ENCODE measurements around the gene MAPKAP1. TPM values are rescaled to one million over a fixed set of nuclear protein-coding genes. Genes with fewer than 3 reads are reported as not detected.

MAPKAP1 gene
- total and polyA plus RNA-seq, 2 of the 13 experiments (the other 11 are each of a cell fraction or from before 2014, with no cell fraction given): 45.0 to 64.3 TPM

DNA sequence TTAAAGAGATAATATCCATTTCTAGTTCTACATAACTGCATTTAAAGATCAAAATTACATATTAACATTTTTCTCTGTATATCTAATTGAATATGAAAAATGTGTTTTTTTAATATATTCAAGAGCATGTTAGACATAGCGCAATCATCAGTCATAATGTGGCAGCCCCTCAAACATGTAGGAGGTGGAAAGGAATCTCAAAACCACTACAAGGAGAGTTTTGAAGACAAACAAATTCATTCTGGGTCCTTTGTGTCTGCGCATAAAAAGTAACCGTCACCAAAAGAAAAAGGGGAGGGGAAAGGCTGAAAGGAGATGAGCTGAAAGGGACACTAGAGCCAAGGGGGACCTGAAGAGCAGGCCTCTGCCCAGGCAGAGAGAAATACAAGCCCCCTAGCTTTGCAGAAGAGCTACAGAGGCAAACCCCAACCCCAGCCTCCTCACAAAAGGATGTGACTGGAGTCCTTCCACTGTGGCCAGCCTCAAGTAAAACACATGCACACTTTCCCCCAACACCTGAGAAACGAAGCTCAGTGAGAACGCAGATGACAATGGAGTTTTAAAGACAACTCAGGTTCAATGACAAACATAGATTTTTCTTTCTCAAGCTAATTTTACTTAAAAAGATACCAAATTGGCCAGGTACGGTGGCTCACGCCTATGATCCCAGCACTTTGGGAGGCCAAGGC, 62.0 kb downstream of the MAPKAP1 start:
- CTCF ChIA-PET (ENCODE audit: low intra/inter-chr PET ratio, low total read pairs): no interaction called here
- Histone ChIP-seq H3K4me1 (ENCODE audit: insufficient read depth, low read length) (0 out of 2 replicates have a peak, but pooled peaks cover 5% of the 10 kb centered on the region), H3K4me2 (ENCODE audit: low read depth, low read length) (no peak overlapping the region), H3K4me3 (replicated peaks in 1 of 3; ENCODE audit: insufficient read depth in 1 of 3, low read depth in 2 of 3, low read length in 3 of 3) (no peak overlapping the region), H3K27me3 (ENCODE audit: control insufficient read depth in 1 of 2, insufficient read depth in 2 of 2, low read length in 2 of 2) (no peaks in the 10 kb centered on the region), H3K79me2 (ENCODE audit: insufficient read depth, low read length) (no peaks in the 10 kb centered on the region), H2AFZ (ENCODE audit: low read length) (no peak overlapping the region), H4K20me1 (ENCODE audit: insufficient read depth, low read length) (no peaks in the 10 kb centered on the region), H3K9ac (ENCODE audit: insufficient read depth, low read depth, low read length) (no peak overlapping the region), H3K9me3 (ENCODE audit: low read length) (no peaks in the 10 kb centered on the region), H3K27ac (ENCODE audit: extremely low read length, insufficient read depth, low read length) (no peak overlapping the region), H3K36me3 (replicated peaks in 1 of 2; ENCODE audit: control insufficient read depth in 1 of 2, insufficient read depth in 2 of 2, low read length in 2 of 2) (no peaks in the 10 kb centered on the region)
- intact Hi-C loops (cut with micrococcal nuclease; ENCODE audit: unreplicated experiment) (no loop called here), in situ Hi-C loops (cut with HindIII; ENCODE audit: extremely low pct_ligation_motif_present, low pct_unique_long_range_greater_than_20kb) (no loop called here)
- no TSS peak for BruUV-seq (replicated peaks)
- POLR2A ChIA-PET: no interaction called here
- DNase-seq (ENCODE audit: low spot score) (no peak), ATAC-seq (no peak), FAIRE-seq (no peak)
- WGBS (ENCODE audit: low lambda C conversion rate): 97% methylated on average over 7 of the region's 7 CpGs
- TF ChIP-seq ZNF839 (CRISPR knock-in tag; IDR thresholded peaks at IDR 0.05; ENCODE audit: borderline replicate concordance): no peak
- TF ChIP-seq, protein P1, sequence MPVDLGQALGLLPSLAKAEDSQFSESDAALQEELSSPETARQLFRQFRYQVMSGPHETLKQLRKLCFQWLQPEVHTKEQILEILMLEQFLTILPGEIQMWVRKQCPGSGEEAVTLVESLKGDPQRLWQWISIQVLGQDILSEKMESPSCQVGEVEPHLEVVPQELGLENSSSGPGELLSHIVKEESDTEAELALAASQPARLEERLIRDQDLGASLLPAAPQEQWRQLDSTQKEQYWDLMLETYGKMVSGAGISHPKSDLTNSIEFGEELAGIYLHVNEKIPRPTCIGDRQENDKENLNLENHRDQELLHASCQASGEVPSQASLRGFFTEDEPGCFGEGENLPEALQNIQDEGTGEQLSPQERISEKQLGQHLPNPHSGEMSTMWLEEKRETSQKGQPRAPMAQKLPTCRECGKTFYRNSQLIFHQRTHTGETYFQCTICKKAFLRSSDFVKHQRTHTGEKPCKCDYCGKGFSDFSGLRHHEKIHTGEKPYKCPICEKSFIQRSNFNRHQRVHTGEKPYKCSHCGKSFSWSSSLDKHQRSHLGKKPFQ (CRISPR knock-in tag; IDR thresholded peaks at IDR 0.05; ENCODE audit: insufficient replicate concordance): no peak
- no peak for TF ChIP-seq MBD4 (IDR thresholded peaks at IDR 0.05; ENCODE audit: borderline replicate concordance, low read length)
- no peak for TF ChIP-seq THAP11 (CRISPR knock-in tag; IDR thresholded peaks at IDR 0.05)
- TF ChIP-seq PHB2 (IDR thresholded peaks at IDR 0.05; ENCODE audit: partially characterized antibody): no peak
- TF ChIP-seq, protein P2, sequence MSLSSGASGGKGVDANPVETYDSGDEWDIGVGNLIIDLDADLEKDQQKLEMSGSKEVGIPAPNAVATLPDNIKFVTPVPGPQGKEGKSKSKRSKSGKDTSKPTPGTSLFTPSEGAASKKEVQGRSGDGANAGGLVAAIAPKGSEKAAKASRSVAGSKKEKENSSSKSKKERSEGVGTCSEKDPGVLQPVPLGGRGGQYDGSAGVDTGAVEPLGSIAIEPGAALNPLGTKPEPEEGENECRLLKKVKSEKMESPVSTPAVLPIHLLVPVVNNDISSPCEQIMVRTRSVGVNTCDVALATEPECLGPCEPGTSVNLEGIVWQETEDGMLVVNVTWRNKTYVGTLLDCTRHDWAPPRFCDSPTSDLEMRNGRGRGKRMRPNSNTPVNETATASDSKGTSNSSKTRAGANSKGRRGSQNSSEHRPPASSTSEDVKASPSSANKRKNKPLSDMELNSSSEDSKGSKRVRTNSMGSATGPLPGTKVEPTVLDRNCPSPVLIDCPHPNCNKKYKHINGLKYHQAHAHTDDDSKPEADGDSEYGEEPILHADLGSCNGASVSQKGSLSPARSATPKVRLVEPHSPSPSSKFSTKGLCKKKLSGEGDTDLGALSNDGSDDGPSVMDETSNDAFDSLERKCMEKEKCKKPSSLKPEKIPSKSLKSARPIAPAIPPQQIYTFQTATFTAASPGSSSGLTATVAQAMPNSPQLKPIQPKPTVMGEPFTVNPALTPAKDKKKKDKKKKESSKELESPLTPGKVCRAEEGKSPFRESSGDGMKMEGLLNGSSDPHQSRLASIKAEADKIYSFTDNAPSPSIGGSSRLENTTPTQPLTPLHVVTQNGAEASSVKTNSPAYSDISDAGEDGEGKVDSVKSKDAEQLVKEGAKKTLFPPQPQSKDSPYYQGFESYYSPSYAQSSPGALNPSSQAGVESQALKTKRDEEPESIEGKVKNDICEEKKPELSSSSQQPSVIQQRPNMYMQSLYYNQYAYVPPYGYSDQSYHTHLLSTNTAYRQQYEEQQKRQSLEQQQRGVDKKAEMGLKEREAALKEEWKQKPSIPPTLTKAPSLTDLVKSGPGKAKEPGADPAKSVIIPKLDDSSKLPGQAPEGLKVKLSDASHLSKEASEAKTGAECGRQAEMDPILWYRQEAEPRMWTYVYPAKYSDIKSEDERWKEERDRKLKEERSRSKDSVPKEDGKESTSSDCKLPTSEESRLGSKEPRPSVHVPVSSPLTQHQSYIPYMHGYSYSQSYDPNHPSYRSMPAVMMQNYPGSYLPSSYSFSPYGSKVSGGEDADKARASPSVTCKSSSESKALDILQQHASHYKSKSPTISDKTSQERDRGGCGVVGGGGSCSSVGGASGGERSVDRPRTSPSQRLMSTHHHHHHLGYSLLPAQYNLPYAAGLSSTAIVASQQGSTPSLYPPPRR (CRISPR knock-in tag; IDR thresholded peaks at IDR 0.05; ENCODE audit: borderline replicate concordance): no peak
- TF ChIP-seq PHF5A (CRISPR knock-in tag; IDR thresholded peaks at IDR 0.05; ENCODE audit: low read depth, unreplicated experiment): no peak
- TF ChIP-seq, protein P3, sequence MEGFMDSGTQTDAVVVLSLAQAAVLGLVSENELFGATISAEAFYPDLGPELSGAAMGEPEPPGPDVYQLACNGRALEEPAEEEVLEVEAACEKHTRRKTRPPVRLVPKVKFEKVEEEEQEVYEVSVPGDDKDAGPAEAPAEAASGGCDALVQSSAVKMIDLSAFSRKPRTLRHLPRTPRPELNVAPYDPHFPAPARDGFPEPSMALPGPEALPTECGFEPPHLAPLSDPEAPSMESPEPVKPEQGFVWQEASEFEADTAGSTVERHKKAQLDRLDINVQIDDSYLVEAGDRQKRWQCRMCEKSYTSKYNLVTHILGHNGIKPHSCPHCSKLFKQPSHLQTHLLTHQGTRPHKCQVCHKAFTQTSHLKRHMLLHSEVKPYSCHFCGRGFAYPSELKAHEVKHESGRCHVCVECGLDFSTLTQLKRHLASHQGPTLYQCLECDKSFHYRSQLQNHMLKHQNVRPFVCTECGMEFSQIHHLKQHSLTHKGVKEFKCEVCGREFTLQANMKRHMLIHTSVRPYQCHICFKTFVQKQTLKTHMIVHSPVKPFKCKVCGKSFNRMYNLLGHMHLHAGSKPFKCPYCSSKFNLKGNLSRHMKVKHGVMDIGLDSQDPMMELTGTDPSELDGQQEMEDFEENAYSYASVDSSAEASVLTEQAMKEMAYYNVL (CRISPR knock-in tag; IDR thresholded peaks at IDR 0.05; ENCODE audit: borderline replicate concordance): no peak
- no peak for TF ChIP-seq ZNF552 (CRISPR knock-in tag; IDR thresholded peaks at IDR 0.05; ENCODE audit: borderline replicate concordance)
- no peak for TF ChIP-seq ZSCAN21 (CRISPR knock-in tag; IDR thresholded peaks at IDR 0.05; ENCODE audit: borderline replicate concordance)
- TF ChIP-seq, protein P4, sequence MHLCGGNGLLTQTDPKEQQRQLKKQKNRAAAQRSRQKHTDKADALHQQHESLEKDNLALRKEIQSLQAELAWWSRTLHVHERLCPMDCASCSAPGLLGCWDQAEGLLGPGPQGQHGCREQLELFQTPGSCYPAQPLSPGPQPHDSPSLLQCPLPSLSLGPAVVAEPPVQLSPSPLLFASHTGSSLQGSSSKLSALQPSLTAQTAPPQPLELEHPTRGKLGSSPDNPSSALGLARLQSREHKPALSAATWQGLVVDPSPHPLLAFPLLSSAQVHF (CRISPR knock-in tag; IDR thresholded peaks at IDR 0.05): no peak

All from HepG2 (cell line).